Calu3 (cell line): Measurements from ENCODE around the gene PYGO1. TPM values are rescaled to one million over a fixed set of nuclear protein-coding genes. Genes with fewer than 3 reads are reported as not detected.

Experiments used
- BruUV-seq: library from RNA; stranded (reverse); fragments of 400-500 nt; replicated peaks from 2 replicates; lab custom pipeline; 2021; lab: Mats Ljungman, UMichigan
- CTCF ChIA-PET: fragments of 300-600 bp; sonication (Branson Sonifier 250); formaldehyde crosslinking; loops from one replicate; lab custom pipeline; 2022; ENCODE audit warnings: antibody characterized with exemption; lab: Charles Lee
- DNase-seq: peaks from one replicate; pipeline ENCODE4 v3.0.0; 2022
- H3K27ac Mint-ChIP-seq: one replicate; pipeline ENCODE4 v1.8.0; 2022; ENCODE audit warnings: mixed read lengths; ENCODE audit not compliant: unreplicated experiment
- H3K27me3 Mint-ChIP-seq: one replicate; pipeline ENCODE4 v1.8.0; 2022; ENCODE audit warnings: mixed read lengths; ENCODE audit not compliant: unreplicated experiment
- H3K36me3 Mint-ChIP-seq: one replicate; pipeline ENCODE4 v1.8.0; 2022; ENCODE audit warnings: mild to moderate bottlenecking, moderate library complexity, mixed read lengths; ENCODE audit not compliant: insufficient read depth, unreplicated experiment
- H3K4me1 Mint-ChIP-seq: one replicate; pipeline ENCODE4 v1.8.0; 2022; ENCODE audit warnings: mild to moderate bottlenecking, low read depth, mixed read lengths; ENCODE audit not compliant: unreplicated experiment
- H3K4me3 Mint-ChIP-seq: one replicate; pipeline ENCODE4 v1.8.0; 2022; ENCODE audit warnings: mild to moderate bottlenecking, low read depth, moderate library complexity, mixed read lengths; ENCODE audit not compliant: unreplicated experiment
- H3K9me3 Mint-ChIP-seq: one replicate; pipeline ENCODE4 v1.8.0; 2022; ENCODE audit warnings: low read depth, mixed read lengths; ENCODE audit not compliant: unreplicated experiment
- intact Hi-C: fragments of 100-400 bp; cut with micrococcal nuclease; formaldehyde crosslinking; loops from one replicate; pipeline ENCODE4 v1.10.0; 2022; ENCODE audit not compliant: unreplicated experiment
- total RNA-seq: library from RNA; stranded (reverse); gene quantifications from 2 replicates; pipeline ENCODE4 v1.2.3, GENCODE V29; 2022
- TF ChIP-seq, protein P1 (sequence below): fragments of 200-600 bp; IDR thresholded peaks from one replicate; pipeline ENCODE4 v1.8.0; 2022; ENCODE audit warnings: antibody characterized with exemption; ENCODE audit not compliant: unreplicated experiment

PYGO1 gene
- total RNA-seq, 1 experiment from 2014 or later: 2.8 TPM

- no peaks in the 10 kb centered on the region for H3K36me3 Mint-ChIP-seq
- no peaks in the 10 kb centered on the region for H3K4me1 Mint-ChIP-seq
- intact Hi-C loops: no loop called here
- CTCF ChIA-PET: interaction anchor here (0.6 kb wide), 1 partner anchor 160 kb away, joined by 3 read pairs; no protein-coding TSS in a partner anchor
- peaks cover 3% of the 10 kb centered on the region for H3K9me3 Mint-ChIP-seq
- no peak overlapping the region for H3K4me3 Mint-ChIP-seq
- TF ChIP-seq, protein P1, sequence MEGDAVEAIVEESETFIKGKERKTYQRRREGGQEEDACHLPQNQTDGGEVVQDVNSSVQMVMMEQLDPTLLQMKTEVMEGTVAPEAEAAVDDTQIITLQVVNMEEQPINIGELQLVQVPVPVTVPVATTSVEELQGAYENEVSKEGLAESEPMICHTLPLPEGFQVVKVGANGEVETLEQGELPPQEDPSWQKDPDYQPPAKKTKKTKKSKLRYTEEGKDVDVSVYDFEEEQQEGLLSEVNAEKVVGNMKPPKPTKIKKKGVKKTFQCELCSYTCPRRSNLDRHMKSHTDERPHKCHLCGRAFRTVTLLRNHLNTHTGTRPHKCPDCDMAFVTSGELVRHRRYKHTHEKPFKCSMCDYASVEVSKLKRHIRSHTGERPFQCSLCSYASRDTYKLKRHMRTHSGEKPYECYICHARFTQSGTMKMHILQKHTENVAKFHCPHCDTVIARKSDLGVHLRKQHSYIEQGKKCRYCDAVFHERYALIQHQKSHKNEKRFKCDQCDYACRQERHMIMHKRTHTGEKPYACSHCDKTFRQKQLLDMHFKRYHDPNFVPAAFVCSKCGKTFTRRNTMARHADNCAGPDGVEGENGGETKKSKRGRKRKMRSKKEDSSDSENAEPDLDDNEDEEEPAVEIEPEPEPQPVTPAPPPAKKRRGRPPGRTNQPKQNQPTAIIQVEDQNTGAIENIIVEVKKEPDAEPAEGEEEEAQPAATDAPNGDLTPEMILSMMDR: no peak
- no peak overlapping the region for H3K27ac Mint-ChIP-seq
- no peaks in the 10 kb centered on the region for H3K27me3 Mint-ChIP-seq
- DNase-seq: no peak
- no TSS peak for BruUV-seq
Observed at GRCh38 chr15:55574096-55574495, 14.0 kb downstream of the PYGO1 start.

DNA sequence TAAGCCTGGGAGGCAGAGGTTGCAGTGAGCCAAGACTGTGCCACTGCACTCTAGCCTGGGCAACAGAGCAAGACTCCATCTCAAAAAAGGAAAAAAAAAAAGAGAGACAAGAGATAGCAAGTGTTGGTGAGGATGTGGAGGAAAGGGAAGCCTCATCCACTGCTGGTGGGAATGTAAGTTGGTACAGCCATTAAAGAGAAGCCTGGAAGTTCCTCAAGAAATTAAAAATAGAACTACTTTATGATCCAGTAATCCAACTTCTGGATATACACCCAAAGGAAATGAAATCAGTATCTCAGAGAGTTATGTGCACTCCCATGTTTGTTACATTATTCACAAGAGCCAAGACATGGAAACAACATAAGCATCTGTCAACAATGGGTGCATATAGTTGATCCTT lies 14.9 kb downstream of the PYGO1 start:
- no peak overlapping the region for H3K4me3 Mint-ChIP-seq
- no peaks in the 10 kb centered on the region for H3K4me1 Mint-ChIP-seq
- intact Hi-C loops: no loop called here
- TF ChIP-seq, protein P1: no peak
- H3K27me3 Mint-ChIP-seq: no peaks in the 10 kb centered on the region
- no peak for DNase-seq
- no peaks in the 10 kb centered on the region for H3K36me3 Mint-ChIP-seq
- peaks cover 3% of the 10 kb centered on the region for H3K9me3 Mint-ChIP-seq
- no TSS peak for BruUV-seq
- CTCF ChIA-PET: interaction anchor here (0.6 kb wide), 1 partner anchor 159 kb away, joined by 3 read pairs; no protein-coding TSS in a partner anchor
- H3K27ac Mint-ChIP-seq: no peak overlapping the region

DNA sequence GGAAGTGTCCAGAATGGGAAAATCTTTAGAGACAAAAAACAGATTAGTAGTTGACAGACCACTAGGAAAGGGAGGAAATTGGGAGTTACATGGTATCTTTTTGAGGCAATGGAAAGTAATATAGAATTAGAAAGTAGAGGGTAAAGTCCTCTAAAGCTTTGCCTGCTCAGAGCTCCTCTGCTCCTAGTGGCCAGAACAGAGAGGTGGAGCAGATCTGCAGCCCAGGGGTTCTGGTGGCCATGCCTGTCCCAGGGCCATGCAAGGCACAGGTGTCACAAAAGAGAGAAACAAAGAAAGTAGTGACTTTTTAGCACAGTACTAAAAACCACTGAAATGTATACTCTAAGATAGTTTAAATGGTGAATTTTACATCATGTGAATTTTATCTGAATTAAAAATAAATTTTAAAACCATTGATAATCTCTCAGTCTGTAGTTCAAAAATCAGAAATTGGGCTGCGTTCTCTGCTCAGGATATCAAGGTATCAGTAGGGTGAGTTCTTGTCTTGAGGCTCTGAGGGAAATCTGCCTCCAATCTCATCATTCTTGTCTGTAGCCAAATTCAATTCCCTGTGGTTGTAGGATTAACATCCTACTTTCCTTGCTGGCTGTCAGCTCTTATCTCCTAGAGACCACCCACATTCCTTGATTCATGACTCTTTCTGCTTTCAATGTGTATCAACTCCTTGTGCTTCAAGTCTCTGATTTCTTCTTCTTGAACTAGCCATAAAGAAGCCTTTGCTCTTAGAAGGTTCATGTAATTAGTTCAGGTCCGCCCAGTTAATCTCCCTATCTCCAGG lies 23.6 kb downstream of the PYGO1 start:
- intact Hi-C loops: no loop called here
- CTCF ChIA-PET: interaction anchor here (1.0 kb wide), 1 partner anchor 38 kb away, joined by 6 read pairs; no protein-coding TSS in a partner anchor
- H3K4me3 Mint-ChIP-seq: no peak overlapping the region
- no TSS peak for BruUV-seq
- H3K27ac Mint-ChIP-seq: no peak overlapping the region
- peaks cover 2% of the 10 kb centered on the region for H3K9me3 Mint-ChIP-seq
- no peak for DNase-seq
- TF ChIP-seq, protein P1: no peak
- no peaks in the 10 kb centered on the region for H3K4me1 Mint-ChIP-seq
- H3K36me3 Mint-ChIP-seq: no peaks in the 10 kb centered on the region
- no peaks in the 10 kb centered on the region for H3K27me3 Mint-ChIP-seq

GRCh38 chr15:55562601-55563000 lies 25.5 kb downstream of the PYGO1 start:
- intact Hi-C loops: no loop called here
- TF ChIP-seq, protein P1: no peak
- H3K27me3 Mint-ChIP-seq: no peaks in the 10 kb centered on the region
- DNase-seq: no peak
- CTCF ChIA-PET: no interaction called here
- H3K9me3 Mint-ChIP-seq: peaks cover 2% of the 10 kb centered on the region
- no TSS peak for BruUV-seq
- H3K4me1 Mint-ChIP-seq: no peaks in the 10 kb centered on the region
- no peak overlapping the region for H3K27ac Mint-ChIP-seq
- no peak overlapping the region for H3K4me3 Mint-ChIP-seq
- no peaks in the 10 kb centered on the region for H3K36me3 Mint-ChIP-seq
